Islet of Langerhans (tissue), 1 donor: ENCODE measurements around the gene ZSCAN10.
"Not testable (repeated sequence)": the region's sequence is repeated elsewhere in the genome, so short reads cannot be mapped to it uniquely, and the experiment has no call there.

Experiments
- FAIRE-seq: peaks from one replicate; lab custom pipeline; 2011; peaks lifted over from hg19 to GRCh38; lab: Jason Lieb, UNC

Gene ZSCAN10

GRCh38 chr16:3085868-3086595 lies 13.1 kb downstream of the ZSCAN10 start:
- no peak for FAIRE-seq

GRCh38 chr16:3084969-3085670 lies 14.0 kb downstream of the ZSCAN10 start:
- FAIRE-seq = no peak

GRCh38 chr16:3084491-3084890 lies 14.6 kb downstream of the ZSCAN10 start:
- FAIRE-seq = no peak

- FAIRE-seq = not testable (repeated sequence)
These were observed 15.7 kb downstream of the ZSCAN10 start for GRCh38 chr16:3083408-3083807.

GRCh38 chr16:3081957-3082356 lies 17.1 kb downstream of the ZSCAN10 start:
- not testable (repeated sequence) for FAIRE-seq

- FAIRE-seq = no peak
These were observed 19.1 kb downstream of the ZSCAN10 start for GRCh38 chr16:3080024-3080423.

- no peak for FAIRE-seq
These were observed 22.5 kb downstream of the ZSCAN10 start for GRCh38 chr16:3076577-3076976.

- not testable (repeated sequence) for FAIRE-seq
These were observed 23.1 kb downstream of the ZSCAN10 start for GRCh38 chr16:3075946-3076345.

- FAIRE-seq = no peak
These were observed 23.6 kb downstream of the ZSCAN10 start for GRCh38 chr16:3075523-3075915.

- FAIRE-seq = no peak
These were observed 24.1 kb downstream of the ZSCAN10 start for GRCh38 chr16:3074860-3075522.

GRCh38 chr16:3073448-3073847 lies 25.6 kb downstream of the ZSCAN10 start:
- FAIRE-seq = no peak

GRCh38 chr16:3072576-3073263 lies 26.4 kb downstream of the ZSCAN10 start:
- FAIRE-seq = not testable (repeated sequence)

GRCh38 chr16:3072148-3072547 lies 26.9 kb downstream of the ZSCAN10 start:
- not testable (repeated sequence) for FAIRE-seq

GRCh38 chr16:3071655-3072054 lies 27.4 kb downstream of the ZSCAN10 start:
- FAIRE-seq = no peak

GRCh38 chr16:3070608-3071111 lies 28.4 kb downstream of the ZSCAN10 start:
- no peak for FAIRE-seq

GRCh38 chr16:3069146-3069545 lies 29.9 kb downstream of the ZSCAN10 start:
- FAIRE-seq = not testable (repeated sequence)

GRCh38 chr16:3068487-3068886 lies 30.6 kb downstream of the ZSCAN10 start:
- no peak for FAIRE-seq

- FAIRE-seq = no peak
These were observed 32.7 kb downstream of the ZSCAN10 start for GRCh38 chr16:3066440-3066748.

GRCh38 chr16:3065742-3066439 lies 33.2 kb downstream of the ZSCAN10 start:
- no peak for FAIRE-seq

GRCh38 chr16:3065069-3065741 lies 33.9 kb downstream of the ZSCAN10 start, which contains the start of gene IL32:
Gene IL32 (plus strand): TSS chr16:3065640. CDS start chr16:3065812, 172 bp downstream.
- FAIRE-seq = no peak
